ENCODE data around the gene RAB6D. TPM values are rescaled to one million over a fixed set of nuclear protein-coding genes. Genes with fewer than 3 reads are reported as not detected.
A peak's percentile ranks its signal among the peaks of the same experiment; 100 is the strongest.
"Not testable (repeated sequence)": the region's sequence is repeated elsewhere in the genome, so short reads cannot be mapped to it uniquely, and the experiment has no call there.

Gene RAB6D
- total RNA-seq, 1 donor from 2014 or later = not detected

- Histone ChIP-seq H3K4me3 (no peak overlapping the region), H3K27me3 (no peaks in the 10 kb centered on the region), H3K27ac (no peak overlapping the region), H3K36me3 (no peaks in the 10 kb centered on the region), H3K9me3 (no peaks in the 10 kb centered on the region), H3K4me1 (no peaks in the 10 kb centered on the region)
- intact Hi-C loops (cut with DNase I) = no loop called here
- ATAC-seq (no peak), DNase-seq (no peak)
- no peak for TF ChIP-seq CTCF (IDR thresholded peaks at IDR 0.05)
These were observed 25.7 kb upstream of the RAB6D start for GRCh38 chr2:131389657-131390056.

- H3K9me3 ChIP-seq; H3K4me1 ChIP-seq; intact Hi-C loops (cut with DNase I); H3K4me3 ChIP-seq; H3K36me3 ChIP-seq; DNase-seq; ATAC-seq; H3K27ac ChIP-seq; H3K27me3 ChIP-seq: not testable (repeated sequence)
These were observed 24.9 kb upstream of the RAB6D start for GRCh38 chr2:131388834-131389233.

GRCh38 chr2:131373111-131373510 is 9.1 kb upstream of the RAB6D start:
- H3K4me3 ChIP-seq; ATAC-seq; intact Hi-C loops (cut with DNase I): not testable (repeated sequence)

GRCh38 chr2:131369954-131370353 is 6.0 kb upstream of the RAB6D start:
- Histone ChIP-seq H3K9me3 (no peaks in the 10 kb centered on the region), H3K27ac (no peak overlapping the region), H3K36me3 (no peaks in the 10 kb centered on the region), H3K27me3 (peaks cover 11% of the 10 kb centered on the region), H3K4me1 (no peaks in the 10 kb centered on the region), H3K4me3 (no peak overlapping the region)
- ATAC-seq (no peak), DNase-seq (no peak)
- intact Hi-C loops (cut with DNase I) = no loop called here
- TF ChIP-seq CTCF (IDR thresholded peaks at IDR 0.05) = no peak

More at GRCh38 chr2:131373111-131373510, 9.1 kb upstream of the RAB6D start:
- H3K9me3 ChIP-seq, DNase-seq, H3K36me3 ChIP-seq, H3K4me1 ChIP-seq, H3K27me3 ChIP-seq, H3K27ac ChIP-seq: not testable (repeated sequence)

- H3K27ac ChIP-seq; DNase-seq; H3K4me1 ChIP-seq; H3K4me3 ChIP-seq; intact Hi-C loops (cut with DNase I); H3K9me3 ChIP-seq; ATAC-seq; H3K36me3 ChIP-seq: not testable (repeated sequence)
- H3K27me3 ChIP-seq = peaks cover 23% of the 10 kb centered on the region
These were observed 4.6 kb upstream of the RAB6D start for GRCh38 chr2:131368493-131369066.

GRCh38 chr2:131367352-131367751 is 3.4 kb upstream of the RAB6D start:
- TF ChIP-seq CTCF (IDR thresholded peaks at IDR 0.05) = no peak
- DNase-seq = no peak
- Histone ChIP-seq H3K9me3 (no peaks in the 10 kb centered on the region), H3K4me1 (no peaks in the 10 kb centered on the region), H3K27me3 (peaks cover 23% of the 10 kb centered on the region), H3K27ac (no peak overlapping the region), H3K36me3 (no peaks in the 10 kb centered on the region), H3K4me3 (no peak overlapping the region)
- intact Hi-C loops (cut with DNase I) = no loop called here
- no peak for ATAC-seq

- Histone ChIP-seq H3K4me1 (no peaks in the 10 kb centered on the region), H3K27me3 (peaks cover 28% of the 10 kb centered on the region), H3K27ac (no peak overlapping the region), H3K9me3 (no peaks in the 10 kb centered on the region), H3K4me3 (no peak overlapping the region), H3K36me3 (no peaks in the 10 kb centered on the region)
- intact Hi-C loops (cut with DNase I) = no loop called here
- no peak for TF ChIP-seq CTCF (IDR thresholded peaks at IDR 0.05)
- DNase-seq (no peak), ATAC-seq (peak; percentile 18)
These were observed 2.7 kb upstream of the RAB6D start for GRCh38 chr2:131366643-131367042.

Measured in upper lobe of right lung (tissue), 1 donor.